K562 (cell line): ENCODE results near the gene PTTG1IP. TPM values are rescaled to one million over a fixed set of nuclear protein-coding genes. Genes with fewer than 3 reads are reported as not detected.

ENCODE experiments used
- CCAR2 ChIP-seq: fragments of 200-400 bp; formaldehyde crosslinking; IDR thresholded peaks from 2 replicates; pipeline ENCODE4 v1.6.1; 2017; ENCODE audit warnings: mild to moderate bottlenecking, low read depth, low read length
- HNRNPL ChIP-seq: fragments of 200-400 bp; formaldehyde crosslinking; IDR thresholded peaks from 2 replicates; pipeline ENCODE4 v1.6.1; 2017; ENCODE audit warnings: low read depth, mild to moderate bottlenecking, low read length
- HSF4 ChIP-seq: fragments of 250-450 bp; sonication (Bioruptor Pico); IDR thresholded peaks from 2 replicates; pipeline ENCODE4 v2.1.2; 2022; ENCODE audit warnings: mild to moderate bottlenecking, moderate library complexity, borderline replicate concordance
- KAT7 ChIP-seq: sonication (generic); formaldehyde crosslinking; IDR thresholded peaks from 2 replicates; pipeline ENCODE4 v1.8.0; 2022; ENCODE audit warnings: missing genetic modification reagents, mild to moderate bottlenecking, borderline replicate concordance
- KDM5B ChIP-seq: fragments of 200-600 bp; sonication (generic); IDR thresholded peaks from 2 replicates; pipeline ENCODE4 v1.6.1; 2012; ENCODE audit warnings: low read depth, mild to moderate bottlenecking, moderate library complexity, low read length, control low read depth, inconsistent platforms; ENCODE audit not compliant: insufficient replicate concordance
- LCOR ChIP-seq: sonication (generic); formaldehyde crosslinking; IDR thresholded peaks from 2 replicates; pipeline ENCODE4 v1.8.0; 2022; ENCODE audit warnings: mild to moderate bottlenecking, missing genetic modification reagents
- MAFG ChIP-seq: fragments of 450-650 bp; conservative IDR thresholded peaks from 2 replicates; pipeline ENCODE4 v1.6.1; 2016; ENCODE audit warnings: missing genetic modification characterization, missing compliant biosample characterization
- MXI1 ChIP-seq: IDR thresholded peaks from 2 replicates; pipeline ENCODE4 v1.6.1; 2011; ENCODE audit warnings: low read depth, mild to moderate bottlenecking, improper control_type of control experiment, low read length
- NR0B1 ChIP-seq: fragments of 450-650 bp; IDR thresholded peaks from one replicate; pipeline ENCODE4 v1.6.1; 2018; ENCODE audit warnings: mild to moderate bottlenecking, moderate library complexity; ENCODE audit not compliant: partially characterized antibody
- NR1H2 ChIP-seq: sonication (generic); formaldehyde crosslinking; IDR thresholded peaks from 2 replicates; pipeline ENCODE4 v1.4.0; 2020; ENCODE audit warnings: mild to moderate bottlenecking, missing genetic modification reagents
- STAT5A ChIP-seq: IDR thresholded peaks from 2 replicates; pipeline ENCODE4 v1.6.1; 2012; ENCODE audit warnings: low read length, inconsistent platforms, borderline replicate concordance
- TBP ChIP-seq: optimal IDR thresholded peaks from 2 replicates; pipeline ENCODE3; 2011; ENCODE audit warnings: low read depth, low read length, improper control_type of control experiment
- TSHZ1 ChIP-seq: fragments of 250-450 bp; sonication (Bioruptor Pico); IDR thresholded peaks from 2 replicates; pipeline ENCODE4 v1.4.0; 2020; ENCODE audit warnings: mild to moderate bottlenecking, moderate library complexity
- ZBTB2 ChIP-seq: fragments of 450-650 bp; IDR thresholded peaks from 2 replicates; pipeline ENCODE4 v1.6.1; 2016; ENCODE audit warnings: antibody characterized with exemption
- ZFP1 ChIP-seq: fragments of 450-650 bp; formaldehyde crosslinking; IDR thresholded peaks from 2 replicates; pipeline ENCODE4 v1.4.0; 2020; ENCODE audit warnings: mild to moderate bottlenecking, mixed read lengths
- ZHX1 ChIP-seq: fragments of 150-350 bp; conservative IDR thresholded peaks from 2 replicates; pipeline ENCODE4 v1.6.1; 2014; ENCODE audit warnings: low read length
- ZKSCAN3 ChIP-seq: fragments of 250-450 bp; sonication (Bioruptor Pico); IDR thresholded peaks from 2 replicates; pipeline ENCODE4 v1.4.0; 2020
- ZNF253 ChIP-seq: fragments of 250-450 bp; sonication (Bioruptor Pico); conservative IDR thresholded peaks from 2 replicates; pipeline ENCODE4 v1.6.1; 2021; ENCODE audit warnings: mild to moderate bottlenecking
- ZNF282 ChIP-seq: sonication (generic); formaldehyde crosslinking; IDR thresholded peaks from 2 replicates; pipeline ENCODE4 v1.8.1; 2023; ENCODE audit warnings: missing genetic modification reagents
- polyA plus RNA-seq, 8 experiments: library from polyadenylated mRNA; depleted of rRNA in 4 of 8; stranded (reverse) in 5 of 8; unstranded in 3 of 8; fragments of >200 nt; fragmentation: Nextera tagmentation in 2 of 8; fragmentation: Illumina TruSeq in 1 of 8; extraction: Ambion mirVana in 2 of 8; extraction: Trizol in 1 of 8; gene quantifications; 2 replicates each; pipeline versions ENCODE4 v1.2.1 to v1.2.3, GENCODE V29; 2011 to 2014; ENCODE audit warnings: inconsistent platforms in 1 of 8, missing spikeins in 1 of 8
- total RNA-seq, 7 experiments: library from RNA; depleted of rRNA in 6 of 7; stranded (reverse); fragments of >200 nt in 6 of 7; fragmentation: Illumina TruSeq in 2 of 7; extraction: Trizol in 2 of 7; gene quantifications; 2 replicates each; pipeline versions ENCODE4 v1.2.1 to v1.2.3, GENCODE V29; 2011 to 2021; ENCODE audit warnings: low replicate concordance in 1 of 7

Gene PTTG1IP
- total and polyA plus RNA-seq, 9 of the 15 experiments (the other 6 are each of a cell fraction or from before 2014, with no cell fraction given) = 5.0 to 99.3 (median 82.4) TPM

GRCh38 chr21:44853601-44854390 is 19.7 kb downstream of the PTTG1IP start (continued):
- TF ChIP-seq MXI1 = no peak
- TF ChIP-seq NR0B1 = no peak
- no peak for TF ChIP-seq LCOR (CRISPR knock-in tag)
- TF ChIP-seq ZHX1 = no peak
- 0 out of 2 replicates have a peak, but pooled peaks have one; percentile 87 for TF ChIP-seq KAT7
- TF ChIP-seq ZNF253 = no peak
- TF ChIP-seq KDM5B = no peak
- TF ChIP-seq TSHZ1 (CRISPR knock-in tag) = no peak
- TF ChIP-seq HNRNPL = 0 out of 2 replicates have a peak, but pooled peaks have one; percentile 25
- TF ChIP-seq HSF4 (CRISPR knock-in tag) = peak; percentile 60; the same call in 1 of the 2 replicates
- TF ChIP-seq ZKSCAN3 = no peak
- no peak for TF ChIP-seq ZFP1 (CRISPR knock-in tag)
- no peak for TF ChIP-seq MAFG
- TF ChIP-seq ZNF282 (CRISPR knock-in tag) = no peak
- TF ChIP-seq STAT5A = no peak
- no peak for TF ChIP-seq ZBTB2
- TF ChIP-seq CCAR2 = no peak
- TF ChIP-seq NR1H2 (CRISPR knock-in tag) = no peak
- TF ChIP-seq TBP = no peak
